Stimulated activated CD8-positive, alpha-beta memory T cell treated with anti-CD3 and anti-CD28 coated beads, Interleukin-4, amount 100 ng/mL, for 24 hours (primary cell): ENCODE data around the gene KLHL22.
A peak's percentile ranks its signal among the peaks of the same experiment; 100 is the strongest.
"Not testable (repeated sequence)": the region's sequence is repeated elsewhere in the genome, so short reads cannot be mapped to it uniquely, and the experiment has no call there.

Experiments
- DNase-seq: peaks from one replicate; pipeline ENCODE4 v3.0.0-alpha.2; 2020; ENCODE audit warnings: low read depth

KLHL22 gene

GRCh38 chr22:20466659-20467379 lies 28.8 kb downstream of the KLHL22 start:
- no peak for DNase-seq

GRCh38 chr22:20465759-20466077 lies 29.9 kb downstream of the KLHL22 start:
- no peak for DNase-seq

DNA sequence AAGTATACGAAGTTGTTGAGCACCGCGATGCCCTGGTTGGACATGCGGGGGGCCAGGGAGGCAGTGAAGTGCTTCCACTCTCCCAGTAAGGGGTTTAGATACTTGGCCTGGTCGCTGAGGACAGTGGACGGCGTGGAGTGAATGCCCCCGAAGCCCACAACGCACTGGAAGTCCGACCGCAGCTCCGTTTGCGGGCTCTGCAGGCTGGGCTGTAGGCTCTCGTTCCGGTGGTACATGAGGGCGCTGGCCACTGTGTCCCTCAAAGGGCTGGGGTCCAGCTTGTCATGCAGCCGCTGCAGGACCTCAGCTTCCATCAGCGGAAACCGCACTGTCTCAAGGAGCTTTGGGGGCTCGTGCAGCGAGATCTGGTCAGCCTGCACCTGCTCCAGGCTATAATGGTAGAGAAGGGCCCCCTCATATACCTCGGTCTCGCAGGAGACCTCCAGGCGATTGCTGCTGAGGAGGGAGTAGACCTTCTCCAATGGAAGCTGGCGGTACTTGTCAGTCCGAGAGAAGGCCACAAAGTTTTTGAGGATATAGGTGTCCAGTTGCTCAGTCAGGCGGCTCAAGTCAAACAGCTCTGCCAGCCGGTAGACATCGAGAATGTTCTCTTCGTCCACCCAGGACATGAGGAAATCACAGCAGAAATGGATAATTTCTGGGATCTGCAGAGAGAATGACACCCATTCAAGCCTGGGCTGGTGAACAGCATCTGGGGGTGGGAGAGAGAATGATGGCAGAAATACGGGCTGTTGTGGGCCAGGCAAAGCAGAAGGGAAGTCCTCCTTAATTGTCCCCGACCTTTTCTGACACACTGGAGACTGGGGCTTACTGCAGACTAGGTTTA lies 30.5 kb downstream of the KLHL22 start:
- DNase-seq: no peak

GRCh38 chr22:20464096-20464614 lies 31.4 kb downstream of the KLHL22 start:
- peak; percentile 19 for DNase-seq

GRCh38 chr22:20463324-20464095 lies 32.1 kb downstream of the KLHL22 start:
- no peak for DNase-seq

GRCh38 chr22:20459862-20460261 lies 35.7 kb downstream of the KLHL22 start:
- DNase-seq: no peak

- no peak for DNase-seq
Observed at GRCh38 chr22:20459152-20459542, 36.4 kb downstream of the KLHL22 start.

GRCh38 chr22:20458530-20459151 lies 37.0 kb downstream of the KLHL22 start:
- no peak for DNase-seq

GRCh38 chr22:20457506-20458240 lies 37.9 kb downstream of the KLHL22 start:
- no peak for DNase-seq

- DNase-seq: no peak
Observed at GRCh38 chr22:20456722-20457076, 38.9 kb downstream of the KLHL22 start.

GRCh38 chr22:20456064-20456721 lies 39.4 kb downstream of the KLHL22 start:
- peak; percentile 66 for DNase-seq

GRCh38 chr22:20455709-20456063 lies 39.9 kb downstream of the KLHL22 start:
- DNase-seq: no peak

- DNase-seq: no peak
Observed at GRCh38 chr22:20453222-20453621, 42.4 kb downstream of the KLHL22 start.

DNA sequence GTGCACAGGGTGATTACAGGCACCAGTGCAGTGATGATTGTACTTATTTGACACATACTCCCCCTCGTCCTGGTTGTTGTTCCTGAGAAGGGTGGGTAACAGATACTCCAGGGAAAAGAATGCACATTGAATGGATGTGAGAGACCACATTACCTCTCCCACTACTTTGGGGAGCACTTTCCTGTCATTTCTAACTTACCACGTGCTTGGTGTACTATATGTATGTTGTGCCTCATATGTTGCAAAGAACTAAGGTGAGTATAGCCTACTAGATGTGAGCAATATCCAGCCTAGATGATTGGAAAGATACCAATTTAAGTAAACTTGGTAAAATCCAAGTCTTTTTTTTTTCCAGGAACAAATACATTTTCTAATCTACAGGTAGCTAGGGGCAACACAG lies 43.7 kb downstream of the KLHL22 start:
- no peak for DNase-seq

GRCh38 chr22:20451129-20451778 lies 44.3 kb downstream of the KLHL22 start:
- not testable (repeated sequence) for DNase-seq

DNA sequence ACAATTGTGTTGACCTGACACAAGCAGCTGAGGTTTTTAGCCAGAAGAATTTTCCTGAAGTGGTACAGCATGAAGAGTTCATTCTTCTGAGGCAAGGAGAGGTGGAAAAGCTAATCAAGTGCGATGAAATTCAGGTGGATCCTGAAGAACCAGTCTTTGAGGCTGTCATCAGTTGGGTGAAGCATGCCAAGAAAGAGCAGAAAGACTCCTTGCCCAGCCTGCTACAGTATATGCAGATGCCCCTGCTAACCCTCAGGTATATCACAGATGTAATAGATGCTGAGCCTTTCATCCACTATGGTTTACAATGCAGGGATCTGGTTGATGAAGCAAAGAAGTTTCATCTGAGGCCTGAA lies 45.1 kb downstream of the KLHL22 start:
- no peak for DNase-seq

GRCh38 chr22:20449819-20450550 lies 45.6 kb downstream of the KLHL22 start:
- no peak for DNase-seq

GRCh38 chr22:20448630-20449029 lies 47.0 kb downstream of the KLHL22 start:
- no peak for DNase-seq

- DNase-seq: no peak
Observed at GRCh38 chr22:20446383-20446970, 49.1 kb downstream of the KLHL22 start.
